ENCODE results near the gene FUBP1. TPM values are rescaled to one million over a fixed set of nuclear protein-coding genes. Genes with fewer than 3 reads are reported as not detected.

The FUBP1 gene
- total RNA-seq, 1 experiment from 2014 or later = 260 TPM

DNA sequence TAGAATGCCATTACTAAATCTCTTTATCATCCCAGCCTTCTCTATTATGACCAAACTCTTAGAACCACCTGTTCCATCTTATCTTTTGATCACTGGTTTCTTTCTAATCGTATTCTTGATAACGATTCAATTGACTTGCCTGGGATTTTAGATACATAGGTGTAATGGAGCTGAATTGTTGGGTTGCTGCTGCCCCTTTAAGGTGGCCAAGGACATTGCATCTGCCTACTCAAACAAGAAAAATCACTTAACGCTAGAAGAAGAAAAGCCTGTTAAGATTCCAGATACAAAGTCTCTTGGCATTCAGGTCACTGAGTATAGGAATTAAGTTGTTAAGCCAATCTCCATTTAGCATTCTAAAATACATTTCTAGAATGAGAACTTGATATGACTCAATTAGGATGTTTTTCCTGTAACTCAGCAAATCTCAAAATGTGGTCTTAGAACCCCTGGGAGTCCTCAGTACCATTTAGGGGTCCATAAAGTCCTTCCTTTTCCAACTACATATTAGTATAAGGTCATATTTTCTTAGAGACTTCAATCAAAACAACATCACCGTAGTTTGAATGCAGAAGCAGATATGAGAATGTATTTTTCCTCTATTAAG lies 78.1 kb downstream of the FUBP1 start:
- in situ Hi-C loops (cut with HindIII; ENCODE audit: low sequenced_read_pairs) = no loop called here
- peak; percentile 24 for DNase-seq (ENCODE audit: low spot score)

DNA sequence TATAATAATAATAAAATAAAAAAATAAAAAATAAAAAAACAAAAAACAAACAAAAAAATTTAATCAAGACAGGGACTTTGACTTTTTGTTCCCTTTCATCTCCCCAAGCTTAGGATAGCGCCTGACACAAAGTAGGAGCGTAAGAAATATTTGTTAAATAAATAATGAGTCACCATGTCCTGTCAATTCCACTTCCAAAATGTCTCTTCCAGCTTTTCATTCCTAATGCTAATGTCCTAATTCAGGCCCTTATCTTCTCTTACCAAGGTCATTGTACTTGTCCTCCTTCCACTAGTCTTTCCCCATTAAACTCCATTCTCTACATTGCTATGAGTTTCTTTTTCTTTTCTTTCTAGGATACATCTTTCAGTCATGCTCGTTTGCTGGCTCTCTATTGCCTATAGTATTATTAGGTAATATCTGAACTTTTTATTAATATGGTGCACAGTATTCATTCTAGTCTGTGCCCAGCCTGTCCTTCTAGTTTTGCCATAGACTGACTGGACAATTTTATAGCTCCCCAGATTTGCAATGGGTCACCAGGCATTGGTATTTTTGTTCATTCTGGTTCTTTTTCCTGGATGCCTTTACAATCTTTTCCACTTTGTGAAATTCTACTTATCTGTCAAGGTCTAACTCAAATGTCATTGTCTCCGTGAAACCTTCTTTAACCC lies 79.1 kb downstream of the FUBP1 start:
- DNase-seq (ENCODE audit: low spot score) = no peak
- in situ Hi-C loops (cut with HindIII; ENCODE audit: low sequenced_read_pairs) = no loop called here

Other genes with a start within 250 kb of the FUBP1 start
- gene USP33, start 219.2 kb downstream of the FUBP1 start, total RNA-seq (2014; rRNA removed; shearing (Covaris generic)) = 52.2 and 67.4 TPM in 2 replicates
- gene MIGA1, start 199.4 kb downstream of the FUBP1 start, total RNA-seq (2014; rRNA removed; shearing (Covaris generic)) = 2.5 and 5.8 TPM in 2 replicates
- 2.5 and 3.3 TPM in 2 replicates for gene NEXN, start 90.4 kb downstream of the FUBP1 start, total RNA-seq (2014; rRNA removed; shearing (Covaris generic))
- gene DNAJB4, start 25.9 kb upstream of the FUBP1 start, total RNA-seq (2014; rRNA removed; shearing (Covaris generic)) = 5.2 and 8.2 TPM in 2 replicates
- gene GIPC2, start 66.9 kb upstream of the FUBP1 start, total RNA-seq (2014; rRNA removed; shearing (Covaris generic)) = not detected in 2 replicates